ENCODE results near the gene DSE. TPM values are rescaled to one million over a fixed set of nuclear protein-coding genes. Genes with fewer than 3 reads are reported as not detected.

Gene DSE
- total RNA-seq, 2 experiments from 2014 or later: 3.6 to 4.2 TPM

GRCh38 chr6:116436586-116436985 is 65.8 kb downstream of the DSE start:
- Mint-ChIP-seq H3K4me1 (no peaks in the 10 kb centered on the region), H3K4me3 (no peak overlapping the region), H3K36me3 (ENCODE audit: low read depth) (no peaks in the 10 kb centered on the region), H3K9me3 (no peaks in the 10 kb centered on the region), H3K27ac (no peak overlapping the region), H3K27me3 (peaks cover 7% of the 10 kb centered on the region)
- CTCF ChIA-PET: no interaction called here
- no peak for DNase-seq
- POLR2A ChIA-PET: no interaction called here

GRCh38 chr6:116437656-116438055 is 66.9 kb downstream of the DSE start:
- Mint-ChIP-seq H3K4me3 (no peak overlapping the region), H3K36me3 (ENCODE audit: low read depth) (no peaks in the 10 kb centered on the region), H3K27me3 (peaks cover 15% of the 10 kb centered on the region), H3K9me3 (no peaks in the 10 kb centered on the region), H3K27ac (no peak overlapping the region), H3K4me1 (no peaks in the 10 kb centered on the region)
- DNase-seq: no peak
- ChIA-PET CTCF (no interaction called here), POLR2A (no interaction called here)

- H3K27ac Mint-ChIP-seq: no peak overlapping the region
- no peaks in the 10 kb centered on the region for H3K36me3 Mint-ChIP-seq (ENCODE audit: low read depth)
- H3K9me3 Mint-ChIP-seq: no peaks in the 10 kb centered on the region
- H3K4me3 Mint-ChIP-seq: no peak overlapping the region
- DNase-seq: no peak
- H3K4me1 Mint-ChIP-seq: no peaks in the 10 kb centered on the region
- CTCF ChIA-PET: no interaction called here
- POLR2A ChIA-PET: no interaction called here
- H3K27me3 Mint-ChIP-seq: peaks cover 17% of the 10 kb centered on the region
Measured at GRCh38 chr6:116438590-116439448, 68.1 kb downstream of the DSE start.

- H3K4me1 Mint-ChIP-seq: peaks cover 5% of the 10 kb centered on the region
- H3K27ac Mint-ChIP-seq: no peak overlapping the region
- POLR2A ChIA-PET: no interaction called here
- peaks cover 17% of the 10 kb centered on the region for H3K27me3 Mint-ChIP-seq
- CTCF ChIA-PET: interaction anchor here (0.7 kb wide), 1 partner anchor 10 kb away, joined by 3 read pairs; no protein-coding TSS in a partner anchor
- no peaks in the 10 kb centered on the region for H3K9me3 Mint-ChIP-seq
- no peak for DNase-seq
- H3K36me3 Mint-ChIP-seq (ENCODE audit: low read depth): no peaks in the 10 kb centered on the region
- H3K4me3 Mint-ChIP-seq: no peak overlapping the region
Measured at GRCh38 chr6:116439522-116440051, 68.8 kb downstream of the DSE start.

DNA sequence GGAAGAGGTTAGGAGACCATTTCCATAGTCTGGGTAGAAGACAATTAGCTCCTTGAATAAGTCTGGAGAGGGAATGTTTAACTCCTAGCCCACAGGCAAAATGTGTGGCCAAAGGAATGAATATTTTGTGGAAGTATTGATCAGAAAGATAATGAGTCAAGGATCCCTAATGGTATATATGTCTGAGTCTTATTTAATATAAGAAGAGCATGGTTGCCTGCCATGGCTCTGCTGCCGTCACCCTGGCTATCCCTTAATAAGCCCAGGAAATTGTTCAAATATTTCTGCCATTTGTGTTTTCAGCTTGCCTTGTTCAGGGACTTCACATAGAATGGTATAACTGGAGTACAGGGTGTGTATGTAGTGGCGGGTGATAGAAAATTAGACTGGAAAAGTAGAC is 72.4 kb downstream of the DSE start:
- Mint-ChIP-seq H3K9me3 (no peaks in the 10 kb centered on the region), H3K27me3 (peaks cover 23% of the 10 kb centered on the region), H3K27ac (no peak overlapping the region), H3K4me1 (peaks cover 22% of the 10 kb centered on the region), H3K36me3 (ENCODE audit: low read depth) (no peaks in the 10 kb centered on the region), H3K4me3 (no peak overlapping the region)
- ChIA-PET POLR2A (no interaction called here), CTCF (no interaction called here)
- DNase-seq: no peak

DNA sequence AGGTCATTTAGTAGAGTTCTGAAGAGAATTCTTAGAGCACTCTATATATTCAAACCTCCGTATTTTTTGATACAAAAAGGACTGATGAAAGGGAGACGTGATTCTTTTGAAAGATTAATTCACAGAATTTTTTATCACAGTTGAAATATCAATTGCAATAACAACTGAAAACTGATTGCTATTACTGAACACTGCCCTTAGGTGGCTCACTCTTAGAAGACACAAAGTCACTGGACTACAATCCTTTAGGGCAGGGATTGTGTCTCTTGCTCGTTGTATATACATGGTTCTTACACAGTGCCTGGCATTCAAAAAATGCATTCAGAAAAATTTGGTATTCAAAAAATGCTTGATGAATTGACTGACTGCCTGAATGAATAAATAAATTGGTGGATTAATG is 73.3 kb downstream of the DSE start:
- no peaks in the 10 kb centered on the region for H3K9me3 Mint-ChIP-seq
- H3K36me3 Mint-ChIP-seq (ENCODE audit: low read depth): no peaks in the 10 kb centered on the region
- H3K27ac Mint-ChIP-seq: peak overlapping the region; percentile 26
- DNase-seq: peak; percentile 28
- POLR2A ChIA-PET: no interaction called here
- CTCF ChIA-PET: interaction anchor here (1.4 kb wide), 1 partner anchor 20 kb away, joined by 4 read pairs; no protein-coding TSS in a partner anchor
- H3K4me1 Mint-ChIP-seq: peaks cover 22% of the 10 kb centered on the region
- no peak overlapping the region for H3K4me3 Mint-ChIP-seq
- peaks cover 25% of the 10 kb centered on the region for H3K27me3 Mint-ChIP-seq

DNA sequence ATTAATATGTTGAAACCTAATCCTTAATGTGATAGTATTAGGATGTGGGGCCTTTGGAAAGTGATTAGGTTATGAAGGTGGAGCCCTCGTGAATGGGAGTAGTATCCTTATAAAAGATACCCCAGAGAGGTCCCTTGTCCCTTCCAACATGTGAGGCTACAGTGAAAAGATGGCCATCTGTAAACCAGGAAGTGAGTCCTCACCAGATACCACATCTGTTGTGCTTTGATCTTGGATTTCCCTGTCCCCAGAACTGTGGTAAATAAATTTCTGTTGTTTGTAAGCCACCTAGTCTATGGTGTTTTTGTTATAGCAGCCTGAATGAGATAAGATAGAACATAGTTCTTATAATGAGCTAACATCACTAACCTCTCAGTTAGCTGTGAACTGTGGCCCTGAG is 73.8 kb downstream of the DSE start:
- peak overlapping the region; percentile 26 for H3K27ac Mint-ChIP-seq
- H3K36me3 Mint-ChIP-seq (ENCODE audit: low read depth): no peaks in the 10 kb centered on the region
- H3K9me3 Mint-ChIP-seq: no peaks in the 10 kb centered on the region
- DNase-seq: no peak
- peaks cover 27% of the 10 kb centered on the region for H3K27me3 Mint-ChIP-seq
- peaks cover 22% of the 10 kb centered on the region for H3K4me1 Mint-ChIP-seq
- ChIA-PET POLR2A (no interaction called here), CTCF (interaction anchor here (1.4 kb wide), 1 partner anchor 19 kb away, joined by 4 read pairs; no protein-coding TSS in a partner anchor)
- no peak overlapping the region for H3K4me3 Mint-ChIP-seq

DNA sequence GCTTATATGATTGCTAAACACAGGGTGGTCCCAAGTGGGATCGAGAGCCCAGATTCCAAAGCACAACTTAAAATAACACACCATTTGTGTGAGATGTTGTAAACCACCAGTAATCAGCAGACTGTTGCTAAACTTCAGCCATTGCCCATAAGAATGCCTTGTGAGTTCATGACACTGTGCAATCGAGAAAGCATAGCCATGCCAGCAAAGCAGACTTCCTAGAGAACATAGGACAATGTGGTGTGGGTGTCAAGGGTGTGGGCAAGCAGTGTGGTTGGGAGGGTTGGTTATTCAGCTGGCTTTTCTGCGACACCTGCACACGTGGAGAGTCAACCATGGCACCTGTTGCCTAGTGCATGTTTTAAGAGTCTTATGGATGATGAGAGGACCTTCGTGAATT is 74.4 kb downstream of the DSE start:
- CTCF ChIA-PET: interaction anchor here (1.4 kb wide), 1 partner anchor 19 kb away, joined by 4 read pairs; no protein-coding TSS in a partner anchor
- Mint-ChIP-seq H3K27ac (no peak overlapping the region), H3K4me1 (peaks cover 23% of the 10 kb centered on the region), H3K27me3 (peaks cover 30% of the 10 kb centered on the region), H3K4me3 (no peak overlapping the region), H3K9me3 (no peaks in the 10 kb centered on the region), H3K36me3 (ENCODE audit: low read depth) (no peaks in the 10 kb centered on the region)
- POLR2A ChIA-PET: no interaction called here
- DNase-seq: no peak

- Mint-ChIP-seq H3K4me1 (peaks cover 34% of the 10 kb centered on the region), H3K9me3 (no peaks in the 10 kb centered on the region), H3K4me3 (no peak overlapping the region), H3K36me3 (ENCODE audit: low read depth) (no peaks in the 10 kb centered on the region), H3K27me3 (peaks cover 27% of the 10 kb centered on the region), H3K27ac (no peak overlapping the region)
- ChIA-PET CTCF (interaction anchor here (0.6 to 1.0 kb wide), 2 partner anchors 12 to 37 kb away, joined by 3 to 4 read pairs; no protein-coding TSS in a partner anchor), POLR2A (interaction anchor here (0.5 kb wide), 1 partner anchor 376 kb away, joined by 9 read pairs; no protein-coding TSS in a partner anchor)
- DNase-seq: no peak
Measured at GRCh38 chr6:116446399-116446798, 75.7 kb downstream of the DSE start.

DNA sequence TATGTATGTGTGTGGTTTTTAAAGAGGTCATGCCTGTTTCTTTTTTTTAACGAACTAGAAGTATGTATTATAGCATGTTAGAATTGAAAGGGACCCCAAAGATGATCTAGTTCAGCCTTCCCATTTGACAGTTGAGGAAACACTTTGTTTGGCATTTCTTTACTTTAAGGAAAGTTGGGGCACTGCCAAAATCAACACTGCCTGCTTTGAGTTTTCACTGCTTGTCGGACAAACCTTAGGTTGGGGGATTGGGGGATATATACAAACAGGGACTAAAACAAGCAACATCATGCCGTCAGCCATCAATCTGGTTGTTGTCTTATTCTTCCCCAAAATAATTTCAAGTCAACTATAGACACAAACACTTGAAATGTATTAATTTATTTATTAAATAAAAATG is 76.3 kb downstream of the DSE start:
- Mint-ChIP-seq H3K36me3 (ENCODE audit: low read depth) (no peaks in the 10 kb centered on the region), H3K4me1 (peaks cover 36% of the 10 kb centered on the region), H3K9me3 (no peaks in the 10 kb centered on the region), H3K27me3 (peaks cover 27% of the 10 kb centered on the region), H3K4me3 (no peak overlapping the region), H3K27ac (no peak overlapping the region)
- no peak for DNase-seq
- POLR2A ChIA-PET: interaction anchor here (0.5 kb wide), 1 partner anchor 377 kb away, joined by 9 read pairs; no protein-coding TSS in a partner anchor
- CTCF ChIA-PET: interaction anchor here (0.6 to 1.0 kb wide), 2 partner anchors 11 to 38 kb away, joined by 3 to 4 read pairs; no protein-coding TSS in a partner anchor

DNA sequence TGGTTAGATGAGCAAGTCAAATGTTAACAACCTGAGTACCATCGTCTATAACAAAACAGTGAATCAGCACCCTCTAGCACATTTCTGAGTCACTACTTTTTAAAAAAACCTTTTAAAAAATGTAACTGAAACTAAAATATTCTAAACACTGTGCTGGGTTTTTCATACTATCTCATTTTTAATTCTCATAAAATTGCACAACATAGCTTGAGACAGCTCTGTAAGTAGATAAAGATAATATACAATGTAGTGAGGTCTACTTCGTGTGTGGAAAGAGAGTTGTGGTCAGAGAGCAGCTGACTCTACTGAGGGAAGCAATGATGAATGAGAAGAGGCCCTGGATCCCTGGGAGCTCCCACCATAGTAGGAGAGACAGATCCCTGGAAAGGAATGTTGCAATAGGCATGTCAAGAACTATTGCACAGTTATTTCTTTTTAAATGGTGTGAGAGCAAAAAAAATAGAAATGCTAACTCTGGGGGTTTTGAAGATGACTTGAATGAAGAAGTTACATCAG is 76.8 kb downstream of the DSE start:
- CTCF ChIA-PET: no interaction called here
- Mint-ChIP-seq H3K4me1 (peaks cover 36% of the 10 kb centered on the region), H3K27ac (no peak overlapping the region), H3K27me3 (peaks cover 22% of the 10 kb centered on the region), H3K4me3 (no peak overlapping the region), H3K36me3 (ENCODE audit: low read depth) (no peaks in the 10 kb centered on the region), H3K9me3 (no peaks in the 10 kb centered on the region)
- POLR2A ChIA-PET: no interaction called here
- no peak for DNase-seq

DNA sequence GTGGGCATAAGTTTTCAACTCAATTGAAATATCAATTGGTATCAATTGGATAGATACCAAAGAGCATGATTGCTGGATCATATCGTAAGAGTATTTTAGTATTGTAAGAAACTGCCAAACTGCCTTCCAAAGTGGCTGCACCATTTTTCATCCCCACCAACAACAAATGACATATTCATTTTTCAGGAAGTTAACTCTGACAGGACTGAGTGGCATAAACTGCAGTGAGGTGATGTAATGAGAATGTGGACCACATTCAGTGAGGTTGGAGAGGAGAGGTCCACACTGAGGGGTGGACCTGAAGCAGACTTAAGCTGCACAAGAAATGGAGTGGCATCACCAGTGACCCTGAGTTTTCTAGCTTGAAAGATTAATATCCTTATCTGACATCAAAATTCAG is 78.8 kb downstream of the DSE start:
- POLR2A ChIA-PET: no interaction called here
- CTCF ChIA-PET: interaction anchor here (0.7 to 1.0 kb wide), 2 partner anchors 10 to 12 kb away, joined by 3 read pairs; partner anchors contain the start of gene CALHM6
- H3K4me3 Mint-ChIP-seq: no peak overlapping the region
- H3K36me3 Mint-ChIP-seq (ENCODE audit: low read depth): no peaks in the 10 kb centered on the region
- H3K9me3 Mint-ChIP-seq: no peaks in the 10 kb centered on the region
- H3K27ac Mint-ChIP-seq: no peak overlapping the region
- no peak for DNase-seq
- H3K27me3 Mint-ChIP-seq: peaks cover 26% of the 10 kb centered on the region
- peaks cover 31% of the 10 kb centered on the region for H3K4me1 Mint-ChIP-seq

DNA sequence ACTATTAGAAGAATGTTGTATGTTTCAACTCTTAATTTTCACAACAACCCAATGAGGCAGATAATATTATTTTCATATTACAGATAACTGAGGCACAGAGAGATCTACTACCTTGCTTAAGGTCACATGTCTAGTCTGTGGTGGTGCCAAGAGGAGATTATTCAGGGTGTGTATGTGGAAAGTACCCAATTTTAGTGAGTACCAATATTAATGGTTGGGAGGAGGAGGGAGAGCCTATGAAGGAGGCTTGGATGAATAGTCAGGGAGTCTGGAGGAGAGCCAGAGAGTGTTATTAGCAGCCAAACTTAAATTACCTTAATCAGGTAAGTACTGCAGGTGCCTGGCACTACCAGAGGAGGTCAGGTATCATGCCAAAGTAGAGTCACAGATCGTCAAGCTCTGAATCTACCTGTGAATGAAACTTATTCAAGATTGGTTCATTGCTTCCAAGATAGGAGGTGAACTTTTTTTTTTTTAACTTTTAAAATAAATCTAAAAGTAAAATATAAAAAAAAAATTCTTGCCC is 79.5 kb downstream of the DSE start:
- no peak overlapping the region for H3K4me3 Mint-ChIP-seq
- H3K4me1 Mint-ChIP-seq: peaks cover 25% of the 10 kb centered on the region
- H3K36me3 Mint-ChIP-seq (ENCODE audit: low read depth): no peaks in the 10 kb centered on the region
- H3K27me3 Mint-ChIP-seq: peaks cover 28% of the 10 kb centered on the region
- ChIA-PET CTCF (interaction anchor here (0.7 to 1.0 kb wide), 2 partner anchors 11 kb away, joined by 3 read pairs; partner anchors contain the start of gene CALHM6), POLR2A (interaction anchor here (0.7 kb wide), 1 partner anchor 98 kb away, joined by 3 read pairs; no protein-coding TSS in a partner anchor)
- no peak overlapping the region for H3K27ac Mint-ChIP-seq
- H3K9me3 Mint-ChIP-seq: no peaks in the 10 kb centered on the region
- no peak for DNase-seq

Measured in activated CD4-positive, alpha-beta T cell treated with anti-CD3 and anti-CD28 coated beads, Interleukin-2, amount 10 ng/mL, durations not matched to agents 7 days and 5 days (primary cell).